Upper lobe of left lung (tissue), 6 donors: ENCODE results near the gene IKZF2. TPM values are rescaled to one million over a fixed set of nuclear protein-coding genes. Genes with fewer than 3 reads are reported as not detected.

Experiments
- ATAC-seq, 2 donors: fragments of 200-7000 bp; cut with Tn5 transposase; one replicate each; pipeline ENCODE4 v1.9.1; 2022; ENCODE audit warnings: mild to moderate bottlenecking in 2 of 2, moderate library complexity in 2 of 2; ENCODE audit not compliant: low FRiP score in 2 of 2
- DNase-seq, 2 donors: peaks; one replicate each; pipeline ENCODE4 v3.0.0-alpha.2; 2019 to 2020
- H3K27ac ChIP-seq, 4 donors: fragments of 200-600 bp; sonication (generic); one replicate each; pipeline ENCODE4 v1.5.1; 2016 to 2019
- H3K27me3 ChIP-seq, 4 donors: fragments of 200-600 bp; sonication (generic); one replicate each; pipeline ENCODE4 v1.5.1; 2017 to 2019
- H3K36me3 ChIP-seq, 4 donors: fragments of 200-600 bp; sonication (generic); one replicate each; pipeline ENCODE4 v1.5.1; 2016 to 2019
- H3K4me1 ChIP-seq, 4 donors: fragments of 200-600 bp; sonication (generic); one replicate each; pipeline ENCODE4 v1.5.1; 2018 to 2019
- H3K4me3 ChIP-seq, 4 donors: fragments of 200-600 bp; sonication (generic); one replicate each; pipeline ENCODE4 v1.5.1; 2017 to 2019; ENCODE audit warnings: mild to moderate bottlenecking in 2 of 4, moderate library complexity in 1 of 4
- H3K9me3 ChIP-seq, 4 donors: fragments of 200-600 bp; sonication (generic); one replicate each; pipeline ENCODE4 v1.5.1; 2018 to 2019
- EP300 ChIP-seq, 4 donors: sonication (generic); formaldehyde crosslinking; IDR thresholded peaks; one replicate each; pipeline ENCODE4 v1.5.1; 2017; ENCODE audit warnings: antibody characterized with exemption in 4 of 4, control low read depth in 2 of 4
- POLR2A ChIP-seq, 4 donors: fragments of 450-650 bp; IDR thresholded peaks; one replicate each; pipeline ENCODE4 v1.5.1; 2016 to 2017; ENCODE audit warnings: antibody characterized with exemption in 4 of 4, mild to moderate bottlenecking in 2 of 4
- POLR2AphosphoS5 ChIP-seq, 2 donors: sonication (generic); formaldehyde crosslinking; IDR thresholded peaks; one replicate each; pipeline ENCODE4 v1.5.1; 2017; ENCODE audit warnings: antibody characterized with exemption in 2 of 2
- WGBS, 2 donors: methylation state at CpG; one replicate each; pipeline ENCODE4 v1.1.5; 2017 to 2018; 5-methylcytosine and 5-hydroxymethylcytosine counted together
- total RNA-seq, 6 donors: library from RNA; depleted of rRNA in 4 of 6; stranded (reverse); fragments of >200 nt in 4 of 6; gene quantifications; one replicate each; pipeline versions ENCODE4 v1.1.0 to v1.2.1, GENCODE V29; 2016 to 2021
- TF ChIP-seq, protein P1 (sequence below), 6 experiments: fragments of 450-650 bp in 4 of 6; fragments of 200-600 bp in 2 of 6; sonication (generic) in 2 of 6; IDR thresholded peaks; one replicate each; pipeline ENCODE4 v1.5.1; 2016 to 2019; ENCODE audit warnings: antibody characterized with exemption in 6 of 6
- donor health status: DM: no; HTN: no; CAD: no; lungs with moderate emphysema.
- donor health status: DM: no; HTN: yes; CAD: no; lungs with severe emphysema.

The IKZF2 gene
- total RNA-seq, 6 donors from 2014 or later: 10.4 to 35.7 (median 13.5) TPM

GRCh38 chr2:213002383-213002782, 149.0 kb downstream of the IKZF2 start:
- no peak for DNase-seq
- H3K4me3 ChIP-seq: no peak overlapping the region
- no peak for ATAC-seq
- no peak for TF ChIP-seq POLR2A (IDR thresholded peaks at IDR 0.05)
- no peak for TF ChIP-seq EP300 (IDR thresholded peaks at IDR 0.05)
- TF ChIP-seq POLR2AphosphoS5 (IDR thresholded peaks at IDR 0.05): no peak
- TF ChIP-seq, protein P1, sequence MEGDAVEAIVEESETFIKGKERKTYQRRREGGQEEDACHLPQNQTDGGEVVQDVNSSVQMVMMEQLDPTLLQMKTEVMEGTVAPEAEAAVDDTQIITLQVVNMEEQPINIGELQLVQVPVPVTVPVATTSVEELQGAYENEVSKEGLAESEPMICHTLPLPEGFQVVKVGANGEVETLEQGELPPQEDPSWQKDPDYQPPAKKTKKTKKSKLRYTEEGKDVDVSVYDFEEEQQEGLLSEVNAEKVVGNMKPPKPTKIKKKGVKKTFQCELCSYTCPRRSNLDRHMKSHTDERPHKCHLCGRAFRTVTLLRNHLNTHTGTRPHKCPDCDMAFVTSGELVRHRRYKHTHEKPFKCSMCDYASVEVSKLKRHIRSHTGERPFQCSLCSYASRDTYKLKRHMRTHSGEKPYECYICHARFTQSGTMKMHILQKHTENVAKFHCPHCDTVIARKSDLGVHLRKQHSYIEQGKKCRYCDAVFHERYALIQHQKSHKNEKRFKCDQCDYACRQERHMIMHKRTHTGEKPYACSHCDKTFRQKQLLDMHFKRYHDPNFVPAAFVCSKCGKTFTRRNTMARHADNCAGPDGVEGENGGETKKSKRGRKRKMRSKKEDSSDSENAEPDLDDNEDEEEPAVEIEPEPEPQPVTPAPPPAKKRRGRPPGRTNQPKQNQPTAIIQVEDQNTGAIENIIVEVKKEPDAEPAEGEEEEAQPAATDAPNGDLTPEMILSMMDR (IDR thresholded peaks at IDR 0.05): no peak
- no peaks in the 10 kb centered on the region for H3K9me3 ChIP-seq
- no peaks in the 10 kb centered on the region for H3K27me3 ChIP-seq
- peaks cover 0 to 3% (median 0%) of the 10 kb centered on the region in 4 donors for H3K36me3 ChIP-seq
- H3K4me1 ChIP-seq: no peaks in the 10 kb centered on the region
- H3K27ac ChIP-seq: no peak overlapping the region

GRCh38 chr2:213001297-213001910, 150.0 kb downstream of the IKZF2 start:
- ATAC-seq: no peak
- 32 to 40% methylated on average over 3 of the region's 3 CpGs for WGBS, 2 donors

GRCh38 chr2:212998626-212999359, 152.6 kb downstream of the IKZF2 start:
- Histone ChIP-seq H3K9me3 (no peaks in the 10 kb centered on the region), H3K27me3 (no peaks in the 10 kb centered on the region), H3K27ac (no peak overlapping the region), H3K36me3 (no peaks in the 10 kb centered on the region), H3K4me1 (no peaks in the 10 kb centered on the region), H3K4me3 (no peak overlapping the region)
- 84 to 85% methylated on average over 2 of the region's 2 CpGs for WGBS, 2 donors
- DNase-seq (no peak), ATAC-seq (no peak)
- TF ChIP-seq EP300 (IDR thresholded peaks at IDR 0.05): no peak
- TF ChIP-seq, protein P1 (IDR thresholded peaks at IDR 0.05): no peak
- no peak for TF ChIP-seq POLR2AphosphoS5 (IDR thresholded peaks at IDR 0.05)
- no peak for TF ChIP-seq POLR2A (IDR thresholded peaks at IDR 0.05)

More at GRCh38 chr2:213001297-213001910, 150.0 kb downstream of the IKZF2 start:
- no peak for TF ChIP-seq POLR2AphosphoS5 (IDR thresholded peaks at IDR 0.05)
- TF ChIP-seq POLR2A (IDR thresholded peaks at IDR 0.05): no peak
- no peak for TF ChIP-seq EP300 (IDR thresholded peaks at IDR 0.05)
- TF ChIP-seq, protein P1 (IDR thresholded peaks at IDR 0.05): no peak
- no peaks in the 10 kb centered on the region for H3K36me3 ChIP-seq
- H3K9me3 ChIP-seq: no peaks in the 10 kb centered on the region
- no peak overlapping the region for H3K4me3 ChIP-seq
- H3K27me3 ChIP-seq: no peaks in the 10 kb centered on the region
- DNase-seq: no peak
- no peaks in the 10 kb centered on the region for H3K4me1 ChIP-seq
- H3K27ac ChIP-seq: no peak overlapping the region

- no peak overlapping the region for H3K27ac ChIP-seq
- no peaks in the 10 kb centered on the region for H3K4me1 ChIP-seq
- no peaks in the 10 kb centered on the region for H3K9me3 ChIP-seq
- 62 to 64% methylated on average over 3 of the region's 3 CpGs for WGBS, 2 donors
- H3K4me3 ChIP-seq: no peak overlapping the region
- no peaks in the 10 kb centered on the region for H3K36me3 ChIP-seq
- ATAC-seq (no peak), DNase-seq (no peak)
- no peaks in the 10 kb centered on the region for H3K27me3 ChIP-seq
- TF ChIP-seq POLR2A (IDR thresholded peaks at IDR 0.05): no peak
- TF ChIP-seq EP300 (IDR thresholded peaks at IDR 0.05): no peak
- TF ChIP-seq, protein P1 (IDR thresholded peaks at IDR 0.05): no peak
- no peak for TF ChIP-seq POLR2AphosphoS5 (IDR thresholded peaks at IDR 0.05)
These were observed 153.8 kb downstream of the IKZF2 start for GRCh38 chr2:212997526-212998020.
